HFFc6 (cell line): Measurements from ENCODE around the gene CHST1. TPM values are rescaled to one million over a fixed set of nuclear protein-coding genes. Genes with fewer than 3 reads are reported as not detected.

Experiments used
- DNase-seq: peaks from one replicate; pipeline ENCODE4 v3.0.0-alpha.2; 2018
- H3K27ac Mint-ChIP-seq: 2 replicates; pipeline ENCODE4 v1.8.0; 2020; ENCODE audit warnings: mild to moderate bottlenecking, mixed read lengths
- H3K27me3 Mint-ChIP-seq: 2 replicates; pipeline ENCODE4 v1.8.0; 2021; ENCODE audit warnings: mild to moderate bottlenecking, moderate library complexity, mixed read lengths; ENCODE audit not compliant: insufficient read depth
- H3K36me3 Mint-ChIP-seq: 2 replicates; pipeline ENCODE4 v1.8.0; 2021; ENCODE audit warnings: low read depth, mixed read lengths
- H3K4me1 Mint-ChIP-seq: 2 replicates; pipeline ENCODE4 v1.8.0; 2020; ENCODE audit warnings: low read depth, mixed read lengths
- H3K4me3 Mint-ChIP-seq: 2 replicates; pipeline ENCODE4 v1.8.0; 2020; ENCODE audit warnings: mild to moderate bottlenecking, moderate library complexity, mixed read lengths
- H3K9me3 Mint-ChIP-seq: 2 replicates; pipeline ENCODE4 v1.8.0; 2020; ENCODE audit warnings: mild to moderate bottlenecking, mixed read lengths
- total RNA-seq, 6 experiments: library from RNA; stranded (reverse); fragmentation: NEBNext Ultra II Directional; extraction: Animal tissue kit (Norgen Biotek cat#: 25700); gene quantifications; 2 replicates in 1 of 6; 3 replicates in 5 of 6; pipeline ENCODE4 v1.2.3, GENCODE V29; 2021
- TF ChIP-seq, protein P1 (sequence below): fragments of 200-600 bp; sonication (generic); IDR thresholded peaks from 2 replicates; pipeline ENCODE4 v1.5.0; 2021; ENCODE audit warnings: antibody characterized with exemption, mild to moderate bottlenecking

CHST1 gene
- total RNA-seq, 6 experiments from 2014 or later = 0.09 to 0.14 (median 0.12) TPM; not detected in 3

DNA sequence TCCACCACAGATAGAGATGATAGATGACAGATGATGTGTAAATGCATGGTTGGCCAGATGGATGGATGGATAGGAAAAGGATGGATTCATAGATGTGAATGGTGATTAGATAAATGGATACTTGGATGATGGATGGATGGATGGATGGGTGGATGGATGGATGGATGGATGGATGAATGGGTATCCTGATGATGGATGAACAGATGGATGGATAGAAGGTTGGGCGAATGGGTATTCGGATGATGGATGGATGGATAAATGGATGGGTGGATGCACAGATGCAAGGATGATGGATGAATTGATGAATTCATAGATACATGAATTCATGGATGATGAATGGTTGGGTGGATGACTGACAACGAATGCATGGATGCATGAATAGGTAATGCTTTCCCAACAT is 56.1 kb downstream of the CHST1 start:
- DNase-seq = no peak
- TF ChIP-seq, protein P1, sequence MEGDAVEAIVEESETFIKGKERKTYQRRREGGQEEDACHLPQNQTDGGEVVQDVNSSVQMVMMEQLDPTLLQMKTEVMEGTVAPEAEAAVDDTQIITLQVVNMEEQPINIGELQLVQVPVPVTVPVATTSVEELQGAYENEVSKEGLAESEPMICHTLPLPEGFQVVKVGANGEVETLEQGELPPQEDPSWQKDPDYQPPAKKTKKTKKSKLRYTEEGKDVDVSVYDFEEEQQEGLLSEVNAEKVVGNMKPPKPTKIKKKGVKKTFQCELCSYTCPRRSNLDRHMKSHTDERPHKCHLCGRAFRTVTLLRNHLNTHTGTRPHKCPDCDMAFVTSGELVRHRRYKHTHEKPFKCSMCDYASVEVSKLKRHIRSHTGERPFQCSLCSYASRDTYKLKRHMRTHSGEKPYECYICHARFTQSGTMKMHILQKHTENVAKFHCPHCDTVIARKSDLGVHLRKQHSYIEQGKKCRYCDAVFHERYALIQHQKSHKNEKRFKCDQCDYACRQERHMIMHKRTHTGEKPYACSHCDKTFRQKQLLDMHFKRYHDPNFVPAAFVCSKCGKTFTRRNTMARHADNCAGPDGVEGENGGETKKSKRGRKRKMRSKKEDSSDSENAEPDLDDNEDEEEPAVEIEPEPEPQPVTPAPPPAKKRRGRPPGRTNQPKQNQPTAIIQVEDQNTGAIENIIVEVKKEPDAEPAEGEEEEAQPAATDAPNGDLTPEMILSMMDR = no peak
- no peaks in the 10 kb centered on the region for H3K36me3 Mint-ChIP-seq
- no peak overlapping the region for H3K4me3 Mint-ChIP-seq
- no peak overlapping the region for H3K27ac Mint-ChIP-seq
- H3K27me3 Mint-ChIP-seq = peaks cover 10% of the 10 kb centered on the region
- no peaks in the 10 kb centered on the region for H3K4me1 Mint-ChIP-seq
- H3K9me3 Mint-ChIP-seq = no peaks in the 10 kb centered on the region

DNA sequence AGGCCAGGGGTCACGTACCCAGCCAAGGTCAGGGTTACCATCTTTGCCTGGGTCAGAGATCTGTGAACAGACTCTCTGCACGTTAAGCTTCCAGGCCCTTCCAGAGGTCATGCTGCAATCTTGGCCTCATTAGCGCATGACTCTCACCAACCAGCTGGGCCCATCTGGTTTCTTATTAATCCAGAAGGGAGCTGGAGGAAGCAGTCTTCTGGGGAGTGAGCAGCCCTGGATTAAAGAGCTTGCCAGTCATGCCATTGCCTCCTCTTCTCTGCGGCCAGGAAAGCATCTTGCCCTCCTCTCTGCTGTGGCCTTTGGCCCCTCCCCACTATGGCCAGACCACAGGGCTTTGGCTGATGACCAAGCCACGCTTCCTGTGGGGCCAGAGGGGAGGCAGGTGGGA is 57.4 kb downstream of the CHST1 start:
- Mint-ChIP-seq H3K4me3 (no peak overlapping the region), H3K27ac (no peak overlapping the region), H3K9me3 (no peaks in the 10 kb centered on the region), H3K4me1 (no peaks in the 10 kb centered on the region), H3K27me3 (peaks cover 16% of the 10 kb centered on the region), H3K36me3 (no peaks in the 10 kb centered on the region)
- DNase-seq = no peak
- TF ChIP-seq, protein P1 = no peak

GRCh38 chr11:45606514-45607281 is 58.7 kb downstream of the CHST1 start:
- TF ChIP-seq, protein P1 = no peak
- H3K4me1 Mint-ChIP-seq = no peaks in the 10 kb centered on the region
- no peaks in the 10 kb centered on the region for H3K9me3 Mint-ChIP-seq

DNA sequence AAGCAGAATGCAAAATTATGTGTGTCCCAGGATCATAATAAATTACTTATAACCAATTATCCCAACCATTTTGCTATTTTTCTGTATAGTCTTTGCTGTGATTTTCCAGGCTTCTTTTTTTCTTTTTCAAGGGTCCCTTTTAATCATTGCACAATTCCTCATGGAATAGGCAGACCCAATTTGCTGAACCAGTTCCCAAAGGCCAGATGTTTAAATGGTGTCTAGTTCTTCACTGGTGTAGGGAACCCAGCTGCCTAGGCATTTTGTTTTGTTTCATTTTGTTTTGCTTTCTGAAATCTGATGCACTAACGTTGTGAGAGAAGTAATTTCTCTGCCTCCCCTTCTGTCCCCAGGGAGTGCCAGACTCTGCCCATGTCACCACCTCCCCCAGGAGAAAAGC is 60.4 kb downstream of the CHST1 start:
- no peak for DNase-seq
- Mint-ChIP-seq H3K36me3 (no peaks in the 10 kb centered on the region), H3K27me3 (peaks cover 13% of the 10 kb centered on the region), H3K9me3 (no peaks in the 10 kb centered on the region), H3K27ac (no peak overlapping the region), H3K4me1 (no peaks in the 10 kb centered on the region), H3K4me3 (no peak overlapping the region)
- TF ChIP-seq, protein P1 = no peak

More at GRCh38 chr11:45606514-45607281, 58.7 kb downstream of the CHST1 start:
- Mint-ChIP-seq H3K36me3 (no peaks in the 10 kb centered on the region), H3K4me3 (no peak overlapping the region), H3K27me3 (peaks cover 13% of the 10 kb centered on the region), H3K27ac (no peak overlapping the region)
- DNase-seq = no peak

DNA sequence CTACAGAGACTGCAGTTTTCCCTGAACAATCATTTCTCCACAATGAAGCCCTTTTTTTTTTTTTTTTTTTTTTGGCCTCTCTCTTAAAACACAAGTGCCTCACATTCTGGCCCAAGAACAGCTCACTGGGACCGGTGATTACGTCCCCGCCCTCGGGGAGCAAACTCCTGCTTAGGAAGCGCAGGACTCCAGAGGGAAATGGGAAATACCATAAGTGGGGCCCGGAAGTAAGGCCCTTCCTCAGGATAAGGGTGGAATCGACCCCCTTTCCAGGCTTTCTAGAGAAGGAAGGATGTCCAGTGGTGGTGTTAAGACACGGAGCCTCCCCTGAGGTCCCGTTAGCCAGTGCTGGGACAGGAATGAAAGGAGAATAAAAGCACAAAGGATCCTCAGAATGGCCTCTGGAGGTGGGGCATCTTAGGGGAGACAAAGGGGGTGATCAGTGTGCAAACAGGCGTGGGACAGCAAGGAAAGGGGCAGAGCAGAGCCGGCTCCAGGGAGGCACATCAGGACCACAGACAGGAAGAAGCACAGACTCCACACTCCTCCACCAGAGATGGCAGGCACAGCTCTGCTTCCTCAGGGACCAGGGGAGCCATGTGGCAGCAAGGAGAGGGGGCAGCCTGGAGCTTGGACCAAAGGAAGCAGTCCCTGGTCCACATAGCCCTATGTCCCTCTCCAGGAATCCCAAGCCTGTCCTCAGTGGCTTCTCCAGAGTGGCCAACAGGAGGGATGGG is 61.3 kb downstream of the CHST1 start:
- H3K27ac Mint-ChIP-seq = no peak overlapping the region
- no peak for DNase-seq
- TF ChIP-seq, protein P1 = no peak
- H3K27me3 Mint-ChIP-seq = peaks cover 13% of the 10 kb centered on the region
- no peaks in the 10 kb centered on the region for H3K4me1 Mint-ChIP-seq
- no peaks in the 10 kb centered on the region for H3K9me3 Mint-ChIP-seq
- no peak overlapping the region for H3K4me3 Mint-ChIP-seq
- no peaks in the 10 kb centered on the region for H3K36me3 Mint-ChIP-seq
